ENCODE results near the gene ECEL1.
A peak's percentile ranks its signal among the peaks of the same experiment; 100 is the strongest.
"Not testable (repeated sequence)": the region's sequence is repeated elsewhere in the genome, so short reads cannot be mapped to it uniquely, and the experiment has no call there.

ECEL1 gene

DNA sequence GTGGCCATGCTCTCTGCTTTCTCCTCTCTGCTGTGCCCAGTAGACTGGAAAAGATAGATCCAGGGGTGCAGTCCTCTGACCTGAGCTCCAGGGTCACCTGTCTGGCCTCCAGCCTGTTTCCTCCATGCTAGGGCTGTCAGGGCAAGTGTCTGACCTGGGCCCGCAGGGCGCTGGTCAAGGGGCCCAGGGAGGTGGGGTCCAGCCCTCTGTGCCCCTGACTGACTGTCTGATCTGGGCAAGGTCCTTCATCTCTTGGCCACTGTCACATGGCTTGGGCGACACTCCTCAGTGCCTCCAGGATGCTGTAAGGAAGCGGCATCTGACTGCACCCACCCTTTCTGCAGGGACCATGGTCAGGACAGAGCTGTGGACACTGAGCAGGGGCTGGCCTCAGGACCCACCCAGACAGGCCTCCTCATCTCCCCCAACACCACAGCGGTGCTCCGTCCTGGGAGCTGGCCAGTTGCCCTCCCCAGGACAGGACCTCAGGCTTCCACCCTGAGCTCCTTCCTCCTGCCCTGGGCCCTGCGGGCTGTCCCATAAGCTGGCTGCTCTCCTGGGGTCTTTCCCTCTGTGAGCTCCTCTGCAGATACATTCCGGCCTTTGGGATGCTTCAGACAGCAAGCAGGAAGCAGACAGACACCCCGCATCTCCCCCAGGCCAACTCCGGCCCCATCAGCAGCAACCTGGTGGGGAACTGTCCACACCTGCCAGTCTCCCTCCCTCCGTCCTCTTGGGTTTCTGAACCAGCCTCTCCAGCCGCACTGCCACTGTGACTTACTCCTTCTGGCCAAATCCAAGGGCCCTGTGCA lies 52.9 kb downstream of the ECEL1 start:
- H3K79me2 ChIP-seq (ENCODE audit: low read length) = no peaks in the 10 kb centered on the region
- H3K4me2 ChIP-seq (ENCODE audit: low read length) = no peak overlapping the region
- H3K9me3 ChIP-seq (ENCODE audit: insufficient read depth, low read length) = no peaks in the 10 kb centered on the region
- no peaks in the 10 kb centered on the region for H3K36me3 ChIP-seq (replicated peaks; ENCODE audit: low read depth, low read length)
- H4K20me1 ChIP-seq (ENCODE audit: insufficient read depth, low read length) = no peaks in the 10 kb centered on the region
- no peak overlapping the region for H3K9ac ChIP-seq (ENCODE audit: low read length)
- TF ChIP-seq, protein P1, sequence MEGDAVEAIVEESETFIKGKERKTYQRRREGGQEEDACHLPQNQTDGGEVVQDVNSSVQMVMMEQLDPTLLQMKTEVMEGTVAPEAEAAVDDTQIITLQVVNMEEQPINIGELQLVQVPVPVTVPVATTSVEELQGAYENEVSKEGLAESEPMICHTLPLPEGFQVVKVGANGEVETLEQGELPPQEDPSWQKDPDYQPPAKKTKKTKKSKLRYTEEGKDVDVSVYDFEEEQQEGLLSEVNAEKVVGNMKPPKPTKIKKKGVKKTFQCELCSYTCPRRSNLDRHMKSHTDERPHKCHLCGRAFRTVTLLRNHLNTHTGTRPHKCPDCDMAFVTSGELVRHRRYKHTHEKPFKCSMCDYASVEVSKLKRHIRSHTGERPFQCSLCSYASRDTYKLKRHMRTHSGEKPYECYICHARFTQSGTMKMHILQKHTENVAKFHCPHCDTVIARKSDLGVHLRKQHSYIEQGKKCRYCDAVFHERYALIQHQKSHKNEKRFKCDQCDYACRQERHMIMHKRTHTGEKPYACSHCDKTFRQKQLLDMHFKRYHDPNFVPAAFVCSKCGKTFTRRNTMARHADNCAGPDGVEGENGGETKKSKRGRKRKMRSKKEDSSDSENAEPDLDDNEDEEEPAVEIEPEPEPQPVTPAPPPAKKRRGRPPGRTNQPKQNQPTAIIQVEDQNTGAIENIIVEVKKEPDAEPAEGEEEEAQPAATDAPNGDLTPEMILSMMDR (IDR thresholded peaks at IDR 0.05; ENCODE audit: low read depth, low read length) = no peak
- TF ChIP-seq EZH2phosphoT487 (IDR thresholded peaks at IDR 0.05; ENCODE audit: low read depth) = no peak
- H2AFZ ChIP-seq (ENCODE audit: low read depth, low read length) = no peak overlapping the region
- H3K4me3 ChIP-seq (ENCODE audit: low read length) = no peak overlapping the region
- H3K27ac ChIP-seq (ENCODE audit: low read length) = no peak overlapping the region
- no peaks in the 10 kb centered on the region for H3K27me3 ChIP-seq (ENCODE audit: low read depth, low read length)
- no peaks in the 10 kb centered on the region for H3K4me1 ChIP-seq (ENCODE audit: low read length)

DNA sequence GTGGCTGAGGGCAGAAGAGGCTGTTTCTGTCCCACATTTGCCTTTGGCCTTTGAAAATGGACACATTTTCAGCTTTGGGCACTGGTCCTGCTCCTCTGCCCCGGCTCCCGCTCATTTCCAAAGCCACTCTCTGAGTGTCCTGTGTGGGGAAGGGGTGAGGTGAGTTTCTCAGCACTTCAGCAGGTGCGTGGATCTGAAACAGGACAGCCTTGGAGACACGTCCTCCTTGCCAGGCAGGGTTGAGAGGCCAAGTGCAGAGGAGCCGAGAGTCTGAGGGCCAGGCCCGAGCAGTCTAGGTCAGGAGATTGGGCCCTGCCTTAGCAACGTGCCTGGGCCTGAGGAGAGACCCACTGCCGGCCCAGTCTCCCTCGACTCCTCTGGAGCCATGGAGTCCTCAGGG lies 53.5 kb downstream of the ECEL1 start:
- Histone ChIP-seq H3K4me3 (ENCODE audit: low read length) (no peak overlapping the region), H3K9ac (ENCODE audit: low read length) (no peak overlapping the region), H3K27ac (ENCODE audit: low read length) (no peak overlapping the region), H3K27me3 (ENCODE audit: low read depth, low read length) (no peaks in the 10 kb centered on the region), H3K9me3 (ENCODE audit: insufficient read depth, low read length) (no peaks in the 10 kb centered on the region), H3K79me2 (ENCODE audit: low read length) (no peaks in the 10 kb centered on the region), H2AFZ (ENCODE audit: low read depth, low read length) (no peak overlapping the region), H4K20me1 (ENCODE audit: insufficient read depth, low read length) (no peaks in the 10 kb centered on the region), H3K36me3 (replicated peaks; ENCODE audit: low read depth, low read length) (no peaks in the 10 kb centered on the region), H3K4me2 (ENCODE audit: low read length) (no peak overlapping the region), H3K4me1 (ENCODE audit: low read length) (no peaks in the 10 kb centered on the region)
- TF ChIP-seq, protein P1 (IDR thresholded peaks at IDR 0.05; ENCODE audit: low read depth, low read length) = no peak
- no peak for TF ChIP-seq EZH2phosphoT487 (IDR thresholded peaks at IDR 0.05; ENCODE audit: low read depth)

DNA sequence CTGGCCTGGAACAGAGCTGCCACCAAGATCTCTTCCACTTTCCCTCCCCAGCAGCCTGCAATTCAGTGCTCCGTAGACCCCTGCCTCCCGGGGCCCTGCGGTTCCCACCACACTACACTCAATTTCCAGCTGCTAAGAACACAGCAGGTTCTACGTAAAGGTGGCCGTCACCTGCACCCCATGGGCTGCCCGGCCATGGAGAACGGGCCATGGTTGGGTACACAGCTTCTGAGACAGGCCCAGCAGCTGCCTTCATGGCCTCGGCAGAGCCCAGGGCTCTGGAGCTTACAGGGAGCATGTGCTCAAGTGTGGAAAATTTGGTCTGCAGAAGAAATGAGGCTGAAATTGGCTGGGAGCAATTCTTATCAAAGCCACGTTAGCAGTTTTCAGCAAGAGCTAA lies 54.0 kb downstream of the ECEL1 start:
- not testable (repeated sequence) for H3K9me3 ChIP-seq (ENCODE audit: insufficient read depth, low read length); H3K79me2 ChIP-seq (ENCODE audit: low read length); H2AFZ ChIP-seq (ENCODE audit: low read depth, low read length); H3K36me3 ChIP-seq (replicated peaks; ENCODE audit: low read depth, low read length); H3K9ac ChIP-seq (ENCODE audit: low read length); H3K4me2 ChIP-seq (ENCODE audit: low read length); H3K27me3 ChIP-seq (ENCODE audit: low read depth, low read length); H4K20me1 ChIP-seq (ENCODE audit: insufficient read depth, low read length); H3K4me3 ChIP-seq (ENCODE audit: low read length); H3K4me1 ChIP-seq (ENCODE audit: low read length); H3K27ac ChIP-seq (ENCODE audit: low read length)

DNA sequence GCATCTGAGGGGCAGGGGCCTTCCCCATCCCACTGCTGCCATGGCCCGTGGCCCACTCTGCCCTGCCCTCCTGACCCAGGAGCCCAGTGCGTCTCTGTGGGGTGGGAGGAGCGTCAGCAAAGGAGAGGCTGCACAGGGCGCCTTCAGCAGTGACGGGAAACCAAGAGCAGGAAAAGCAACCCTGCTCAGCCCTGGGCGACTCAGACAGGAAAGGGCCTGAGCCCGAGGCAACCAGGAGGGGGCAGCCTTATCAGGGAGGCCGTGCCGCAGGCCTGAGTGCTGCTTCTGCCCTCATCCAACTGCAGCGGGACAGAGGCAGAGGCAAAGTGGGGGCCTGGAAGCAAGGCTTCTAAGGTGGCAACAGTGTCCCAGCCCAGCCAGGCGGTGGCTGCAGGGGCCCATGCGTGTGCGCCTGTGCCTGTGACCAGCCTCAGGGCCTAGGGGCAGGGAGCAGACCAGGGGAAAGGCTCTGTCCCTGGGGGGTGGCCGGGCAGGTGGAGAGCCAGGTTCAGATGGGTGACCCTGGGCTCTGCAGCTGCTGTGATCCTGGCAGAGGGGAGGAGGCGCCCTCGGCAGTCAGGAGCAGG lies 54.9 kb downstream of the ECEL1 start:
- H3K9me3 ChIP-seq (ENCODE audit: insufficient read depth, low read length) = no peaks in the 10 kb centered on the region
- no peak overlapping the region for H3K27ac ChIP-seq (ENCODE audit: low read length)
- H3K79me2 ChIP-seq (ENCODE audit: low read length) = no peaks in the 10 kb centered on the region
- H3K4me1 ChIP-seq (ENCODE audit: low read length) = no peaks in the 10 kb centered on the region
- no peak overlapping the region for H3K4me3 ChIP-seq (ENCODE audit: low read length)
- H3K9ac ChIP-seq (ENCODE audit: low read length) = no peak overlapping the region
- H3K4me2 ChIP-seq (ENCODE audit: low read length) = no peak overlapping the region
- H3K36me3 ChIP-seq (replicated peaks; ENCODE audit: low read depth, low read length) = no peaks in the 10 kb centered on the region
- H2AFZ ChIP-seq (ENCODE audit: low read depth, low read length) = no peak overlapping the region
- H3K27me3 ChIP-seq (ENCODE audit: low read depth, low read length) = no peaks in the 10 kb centered on the region
- TF ChIP-seq, protein P1 (IDR thresholded peaks at IDR 0.05; ENCODE audit: low read depth, low read length) = 0 out of 2 replicates have a peak, but pooled peaks have one; percentile 10
- no peak for TF ChIP-seq EZH2phosphoT487 (IDR thresholded peaks at IDR 0.05; ENCODE audit: low read depth)
- no peaks in the 10 kb centered on the region for H4K20me1 ChIP-seq (ENCODE audit: insufficient read depth, low read length)
